HepG2 (cell line): Measurements from ENCODE around the gene INHBE. TPM values are rescaled to one million over a fixed set of nuclear protein-coding genes. Genes with fewer than 3 reads are reported as not detected.

ENCODE experiments used
- ATAC-seq: fragments of 200-7000 bp; cut with Tn5 transposase; 3 replicates; pipeline ENCODE4 v1.9.1; 2020; ENCODE audit warnings: mild to moderate bottlenecking, moderate library complexity
- BruUV-seq: library from RNA; stranded (reverse); fragments of 400-500 nt; replicated peaks from 2 replicates; lab custom pipeline; 2021; lab: Mats Ljungman, UMichigan
- CTCF ChIA-PET: fragments of 300-600 bp; formaldehyde crosslinking; extraction: SDS; loops from one replicate; lab custom pipeline; 2021; ENCODE audit warnings: low total read pairs, inconsistent platforms, low intra/inter-chr PET ratio; lab: Yijun Ruan, JAX
- POLR2A ChIA-PET: fragments of 350-600 bp; sonication (Branson Sonifier 250); formaldehyde crosslinking; loops from one replicate; lab custom pipeline; 2020; ENCODE audit warnings: antibody characterized with exemption, inconsistent platforms; lab: Yijun Ruan, JAX
- DNase-seq: peaks from one replicate; pipeline ENCODE4 v3.0.0-alpha.2; 2015; ENCODE audit warnings: low spot score
- FAIRE-seq: peaks from 3 replicates; lab custom pipeline; 2011; peaks lifted over from hg19 to GRCh38; lab: Jason Lieb, UNC
- H2AFZ ChIP-seq: one replicate; pipeline ENCODE4 v1.6.1; 2011; ENCODE audit warnings: low read length, inconsistent platforms
- H3K27ac ChIP-seq: fragments of 300-600 bp; 3 replicates; pipeline ENCODE4 v1.8.0; 2011; ENCODE audit warnings: mixed run types, mild to moderate bottlenecking, mixed read lengths, low read length, inconsistent platforms; ENCODE audit not compliant: insufficient read depth; ENCODE audit errors: extremely low read length
- H3K27me3 ChIP-seq, 2 experiments: fragments of 200-600 bp in 1 of 2; 2 replicates in 1 of 2; 3 replicates in 1 of 2; pipeline versions ENCODE4 v1.6.0 to v1.8.0; 2011; ENCODE audit warnings: low read length in 2 of 2, mild to moderate bottlenecking in 2 of 2, moderate library complexity in 2 of 2, inconsistent platforms in 1 of 2; ENCODE audit not compliant: insufficient read depth in 2 of 2, control insufficient read depth in 1 of 2
- H3K36me3 ChIP-seq, 2 experiments: fragments of 200-600 bp in 1 of 2; replicated peaks in 1 of 2; 2 replicates in 1 of 2; 3 replicates in 1 of 2; pipeline versions ENCODE4 v1.5.1 to v1.8.0; 2011; ENCODE audit warnings: low read length in 2 of 2, inconsistent platforms in 1 of 2; ENCODE audit not compliant: insufficient read depth in 2 of 2, control insufficient read depth in 1 of 2
- H3K4me1 ChIP-seq: 2 replicates; pipeline ENCODE4 v1.5.1; 2012; ENCODE audit warnings: low read length, inconsistent platforms; ENCODE audit not compliant: insufficient read depth
- H3K4me2 ChIP-seq: 2 replicates; pipeline ENCODE4 v1.6.0; 2011; ENCODE audit warnings: low read depth, low read length, inconsistent platforms
- H3K4me3 ChIP-seq, 3 experiments: fragments of 200-600 bp in 1 of 3; sonication (generic), shearing (Covaris generic) in 1 of 3; replicated peaks in 1 of 3; 2 replicates each; pipeline ENCODE4 v1.5.1; 2011 to 2016; ENCODE audit warnings: low read length in 3 of 3, inconsistent platforms in 2 of 3, low read depth in 2 of 3, mild to moderate bottlenecking in 2 of 3, control low read depth in 1 of 3, mixed read lengths in 1 of 3; ENCODE audit not compliant: insufficient read depth in 1 of 3
- H3K79me2 ChIP-seq: one replicate; pipeline ENCODE4 v1.6.1; 2011; ENCODE audit warnings: low read length, inconsistent platforms; ENCODE audit not compliant: insufficient read depth
- H3K9ac ChIP-seq: 2 replicates; pipeline ENCODE4 v1.6.0; 2011; ENCODE audit warnings: mild to moderate bottlenecking, low read depth, low read length, inconsistent platforms; ENCODE audit not compliant: insufficient read depth
- H3K9me3 ChIP-seq: 2 replicates; pipeline ENCODE4 v1.5.1; 2012; ENCODE audit warnings: mild to moderate bottlenecking, low read length
- H4K20me1 ChIP-seq: 2 replicates; pipeline ENCODE4 v1.6.0; 2011; ENCODE audit warnings: inconsistent platforms, mild to moderate bottlenecking, low read length, moderate library complexity; ENCODE audit not compliant: insufficient read depth
- ATF1 ChIP-seq: IDR thresholded peaks from 2 replicates; pipeline ENCODE4 v1.6.1; 2016; ENCODE audit warnings: mild to moderate bottlenecking, control low read depth
- EP300 ChIP-seq, 3 experiments: sonication (generic) in 1 of 3; formaldehyde crosslinking in 1 of 3; IDR thresholded peaks; 2 replicates each; pipeline versions ENCODE4 v1.5.1 to v1.6.1; 2011 to 2020; ENCODE audit warnings: low read depth in 2 of 3, low read length in 2 of 3, borderline replicate concordance in 1 of 3, improper control_type of control experiment in 1 of 3, mild to moderate bottlenecking in 1 of 3, missing genetic modification reagents in 1 of 3, moderate library complexity in 1 of 3
- ESRRA ChIP-seq: sonication (generic); formaldehyde crosslinking; IDR thresholded peaks from 2 replicates; pipeline ENCODE4 v1.5.1; 2020; ENCODE audit warnings: mild to moderate bottlenecking, low read depth, missing genetic modification reagents
- HNF4A ChIP-seq: sonication (generic); formaldehyde crosslinking; IDR thresholded peaks from 2 replicates; pipeline ENCODE4 v1.4.0; 2020; ENCODE audit warnings: missing genetic modification reagents
- KLF6 ChIP-seq: IDR thresholded peaks from 2 replicates; pipeline ENCODE4 v1.8.0; 2016; ENCODE audit warnings: missing biosample characterization, missing genetic modification reagents
- XRCC5 ChIP-seq: fragments of 200-400 bp; formaldehyde crosslinking; optimal IDR thresholded peaks from 2 replicates; pipeline ENCODE3; 2017; ENCODE audit warnings: mild to moderate bottlenecking, low read length
- ZFP91 ChIP-seq: sonication (generic); formaldehyde crosslinking; IDR thresholded peaks from 2 replicates; pipeline ENCODE4 v1.9.0; 2022; ENCODE audit warnings: missing genetic modification reagents, mild to moderate bottlenecking, borderline replicate concordance
- ZNF20 ChIP-seq: sonication (generic); formaldehyde crosslinking; IDR thresholded peaks from 2 replicates; pipeline ENCODE4 v1.4.0; 2020; ENCODE audit warnings: mild to moderate bottlenecking, moderate library complexity, missing genetic modification reagents
- ZNF335 ChIP-seq: sonication (generic); formaldehyde crosslinking; IDR thresholded peaks from 2 replicates; pipeline ENCODE4 v1.4.0; 2020; ENCODE audit warnings: missing genetic modification reagents
- ZNF703 ChIP-seq: sonication (generic); formaldehyde crosslinking; IDR thresholded peaks from 2 replicates; pipeline ENCODE4 v1.5.1; 2020; ENCODE audit warnings: missing genetic modification reagents, mild to moderate bottlenecking, moderate library complexity, borderline replicate concordance
- WGBS: methylation state at CpG from one replicate; pipeline ENCODE4 v1.1.6; 2017; ENCODE audit warnings: low lambda C conversion rate; 5-methylcytosine and 5-hydroxymethylcytosine counted together
- in situ Hi-C: cut with HindIII; loops from 2 replicates; pipeline ENCODE4 v1.10.0; 2017; ENCODE audit warnings: low pct_unique_long_range_greater_than_20kb; ENCODE audit not compliant: extremely low pct_ligation_motif_present
- intact Hi-C: fragments of 100-400 bp; cut with micrococcal nuclease; formaldehyde crosslinking; loops from one replicate; pipeline ENCODE4 v1.10.0; 2022; ENCODE audit not compliant: unreplicated experiment
- polyA plus RNA-seq, 8 experiments: library from polyadenylated mRNA; depleted of rRNA in 3 of 8; stranded (reverse) in 7 of 8; unstranded in 1 of 8; fragments of >200 nt; fragmentation: Illumina TruSeq in 4 of 8; extraction: Trizol in 4 of 8; gene quantifications; 2 replicates each; pipeline versions ENCODE4 v1.2.1 to v1.2.3, GENCODE V29; 2011 to 2016; ENCODE audit warnings: low read depth in 4 of 8, missing spikeins in 1 of 8, mixed read lengths in 1 of 8; ENCODE audit not compliant: insufficient read depth in 1 of 8
- total RNA-seq, 5 experiments: library from RNA; depleted of rRNA; stranded (reverse); fragments of >200 nt; fragmentation: Illumina TruSeq; extraction: Trizol; gene quantifications; 2 replicates each; pipeline ENCODE4 v1.2.3, GENCODE V29; 2016; ENCODE audit warnings: low read depth in 1 of 5
- TF ChIP-seq, protein P1 (sequence below): sonication (generic); formaldehyde crosslinking; IDR thresholded peaks from 2 replicates; pipeline ENCODE4 v1.4.0; 2020; ENCODE audit warnings: mild to moderate bottlenecking, missing genetic modification reagents

INHBE gene
- total and polyA plus RNA-seq, 2 of the 13 experiments (the other 11 are each of a cell fraction or from before 2014, with no cell fraction given), result 17.0 to 32.0 TPM

GRCh38 chr12:57456737-57457490 is 1.8 kb downstream of the INHBE start:
- Histone ChIP-seq H4K20me1 (no peaks in the 10 kb centered on the region), H3K4me3 (peak overlapping the region; percentile 15 to 83 (median 66); a peak in 5 of 6 replicates), H3K36me3 (no peaks in the 10 kb centered on the region), H3K9ac (peak overlapping the region; percentile 80; the same call in 1 of the 2 replicates), H3K9me3 (no peaks in the 10 kb centered on the region), H2AFZ (no peak overlapping the region), H3K4me1 (peaks cover 82% of the 10 kb centered on the region), H3K4me2 (peak overlapping the region; percentile 99), H3K79me2 (peaks cover 15% of the 10 kb centered on the region), H3K27me3 (no peaks in the 10 kb centered on the region; a peak in 1 of 5 replicates), H3K27ac (no peak overlapping the region)
- intact Hi-C loops (loop anchor here (10.0 kb wide), 1 partner anchor 702 kb away; the partner anchor contains the start of gene PRIM1), in situ Hi-C loops (loop anchor here (5.0 kb wide), 1 partner anchor 195 kb away; no protein-coding TSS in a partner anchor)
- BruUV-seq, result no TSS peak
- no peak for ATAC-seq
- WGBS, result 96% methylated on average over 6 of the region's 6 CpGs
- FAIRE-seq, result no peak
- POLR2A ChIA-PET, result interaction anchor here (2.3 to 3.2 kb wide), 2 partner anchors 27 to 88 kb away, joined by 9 to 24 read pairs; no protein-coding TSS in a partner anchor
- DNase-seq, result no peak
- TF ChIP-seq XRCC5, result no peak
- no peak for TF ChIP-seq ZNF335 (CRISPR knock-in tag)
- TF ChIP-seq, protein P1, sequence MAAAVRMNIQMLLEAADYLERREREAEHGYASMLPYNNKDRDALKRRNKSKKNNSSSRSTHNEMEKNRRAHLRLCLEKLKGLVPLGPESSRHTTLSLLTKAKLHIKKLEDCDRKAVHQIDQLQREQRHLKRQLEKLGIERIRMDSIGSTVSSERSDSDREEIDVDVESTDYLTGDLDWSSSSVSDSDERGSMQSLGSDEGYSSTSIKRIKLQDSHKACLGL, result 0 out of 2 replicates have a peak, but pooled peaks have one; percentile 6
- CTCF ChIA-PET, result interaction anchor here (6.1 kb wide), 1 partner anchor 149 kb away, joined by 66 read pairs; no protein-coding TSS in a partner anchor

GRCh38 chr12:57458665-57459054 is 3.6 kb downstream of the INHBE start:
- peak overlapping the region; percentile 64 for H3K9ac ChIP-seq
- WGBS, result 45% methylated on average over 3 of the region's 3 CpGs

More at GRCh38 chr12:57458665-57459054, 3.6 kb downstream of the INHBE start:
- Histone ChIP-seq H3K79me2 (peaks cover 15% of the 10 kb centered on the region), H3K9me3 (no peaks in the 10 kb centered on the region), H3K36me3 (no peaks in the 10 kb centered on the region), H3K27me3 (peaks cover 0 to 9% of the 10 kb centered on the region in 2 experiments; a peak in 2 of 5 replicates), H3K27ac (peak overlapping the region; percentile 43), H3K4me1 (peaks cover 82% of the 10 kb centered on the region), H3K4me2 (peak overlapping the region; percentile 100), H2AFZ (no peak overlapping the region), H4K20me1 (no peaks in the 10 kb centered on the region), H3K4me3 (peak overlapping the region; percentile 63 to 94 (median 76))
- POLR2A ChIA-PET, result interaction anchor here (0.8 to 1.8 kb wide), 6 partner anchors 24 to 347 kb away, joined by 3 to 11 read pairs (median 4); partner anchors contain the start of genes DDIT3, INHBC and SHMT2
- CTCF ChIA-PET, result interaction anchor here (1.4 kb wide), 1 partner anchor 151 kb away, joined by 5 read pairs; no protein-coding TSS in a partner anchor
- in situ Hi-C loops, result loop anchor here (5.0 kb wide), 1 partner anchor 196 kb away; no protein-coding TSS in a partner anchor
- TF ChIP-seq ATF1 (CRISPR knock-in tag), result 0 out of 2 replicates have a peak, but pooled peaks have one; percentile 2
- TF ChIP-seq EP300 (IDR thresholded peaks at IDR 0.05; ENCODE audit: low read depth in 2 of 2, low read length in 2 of 2), result no peak
- no peak for TF ChIP-seq EP300 (CRISPR knock-in tag; IDR thresholded peaks at IDR 0.05; ENCODE audit: borderline replicate concordance)
- no peak for TF ChIP-seq ZFP91
- TF ChIP-seq ZNF20 (CRISPR knock-in tag), result no peak
- TF ChIP-seq ESRRA (CRISPR knock-in tag), result 0 out of 2 replicates have a peak, but pooled peaks have one; percentile 16
- no peak for TF ChIP-seq ZNF703 (CRISPR knock-in tag)
- TF ChIP-seq KLF6 (CRISPR knock-in tag), result 0 out of 2 replicates have a peak, but pooled peaks have one; percentile 21
- peak; percentile 17; the same call in 1 of the 2 replicates for TF ChIP-seq HNF4A
- no TSS peak for BruUV-seq
- intact Hi-C loops, result loop anchor here (10.0 kb wide), 1 partner anchor 704 kb away; the partner anchor contains the start of gene PRIM1
- FAIRE-seq (no peak), DNase-seq (no peak), ATAC-seq (no peak)
